ENCODE data around the gene ZNF438. TPM values are rescaled to one million over a fixed set of nuclear protein-coding genes. Genes with fewer than 3 reads are reported as not detected.
A peak's percentile ranks its signal among the peaks of the same experiment; 100 is the strongest.

Gene ZNF438
- total and polyA plus RNA-seq, 2 of the 13 experiments (the other 11 are each of a cell fraction or from before 2014, with no cell fraction given) = 0.75 to 0.83 TPM

- TF ChIP-seq MYNN (CRISPR knock-in tag; IDR thresholded peaks at IDR 0.05; ENCODE audit: low read depth) (0 out of 2 replicates have a peak, but pooled peaks have one; percentile 28), ZBTB39 (CRISPR knock-in tag; IDR thresholded peaks at IDR 0.05) (no peak), KLF9 (CRISPR knock-in tag; IDR thresholded peaks at IDR 0.05; ENCODE audit: low read depth) (no peak), ZNF557 (CRISPR knock-in tag; IDR thresholded peaks at IDR 0.05) (no peak), NFE2L1 (CRISPR knock-in tag; IDR thresholded peaks at IDR 0.05; ENCODE audit: borderline replicate concordance) (no peak), ZNF430 (CRISPR knock-in tag; IDR thresholded peaks at IDR 0.05) (peak; percentile 80), SATB2 (CRISPR knock-in tag; IDR thresholded peaks at IDR 0.05) (no peak), ZNF362 (CRISPR knock-in tag; IDR thresholded peaks at IDR 0.05; ENCODE audit: borderline replicate concordance) (peak; percentile 18; the same call in 1 of the 2 replicates), ELK4 (CRISPR knock-in tag; IDR thresholded peaks at IDR 0.05; ENCODE audit: borderline replicate concordance) (no peak), ISL2 (CRISPR knock-in tag; IDR thresholded peaks at IDR 0.05) (no peak), ATF6 (CRISPR knock-in tag; conservative IDR thresholded peaks at IDR 0.05) (no peak), UBTF (CRISPR knock-in tag; IDR thresholded peaks at IDR 0.05) (peak; percentile 43; the same call in 1 of the 2 replicates), NR2C2 (CRISPR knock-in tag; IDR thresholded peaks at IDR 0.05; ENCODE audit: borderline replicate concordance) (peak; percentile 75), NCOA2 (CRISPR knock-in tag; IDR thresholded peaks at IDR 0.05) (no peak), REL (CRISPR knock-in tag; conservative IDR thresholded peaks at IDR 0.05) (peak; percentile 58; the same call in 1 of the 2 replicates), ZNF34 (CRISPR knock-in tag; IDR thresholded peaks at IDR 0.05; ENCODE audit: borderline replicate concordance) (no peak)
Observed at GRCh38 chr10:31031558-31032257, at the start of gene ZNF438 (continued).

All from HepG2 (cell line).